GM19467 (cell line): ENCODE measurements around the gene FAM83C.

Source experiments
- ATAC-seq: cut with Tn5 transposase; IDR thresholded peaks from one replicate; pipeline ENCODE4 v1.9.1; 2021; ENCODE audit warnings: mild to moderate bottlenecking, moderate library complexity; ENCODE audit not compliant: unreplicated experiment

FAM83C gene

GRCh38 chr20:35238735-35239134 lies 53.5 kb downstream of the FAM83C start:
- no peak for ATAC-seq

DNA sequence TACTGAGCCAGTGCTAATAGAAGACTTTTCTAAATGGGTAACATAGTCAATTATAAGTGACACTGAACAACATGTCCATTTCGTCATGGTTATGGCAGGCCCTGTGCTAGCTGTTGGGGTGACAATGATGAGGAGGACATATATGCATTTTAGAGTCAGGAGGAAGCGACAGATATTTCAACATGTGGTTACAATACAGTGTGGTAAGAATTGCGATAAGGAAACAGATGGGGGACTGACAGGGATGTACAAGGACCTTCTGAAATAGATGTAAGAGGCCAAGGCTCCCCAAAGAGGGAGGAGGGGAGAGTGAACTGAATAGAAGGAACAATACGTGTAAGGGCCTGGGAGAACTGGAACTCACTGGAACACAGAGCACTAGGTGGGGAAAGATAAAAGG lies 54.1 kb downstream of the FAM83C start:
- no peak for ATAC-seq

DNA sequence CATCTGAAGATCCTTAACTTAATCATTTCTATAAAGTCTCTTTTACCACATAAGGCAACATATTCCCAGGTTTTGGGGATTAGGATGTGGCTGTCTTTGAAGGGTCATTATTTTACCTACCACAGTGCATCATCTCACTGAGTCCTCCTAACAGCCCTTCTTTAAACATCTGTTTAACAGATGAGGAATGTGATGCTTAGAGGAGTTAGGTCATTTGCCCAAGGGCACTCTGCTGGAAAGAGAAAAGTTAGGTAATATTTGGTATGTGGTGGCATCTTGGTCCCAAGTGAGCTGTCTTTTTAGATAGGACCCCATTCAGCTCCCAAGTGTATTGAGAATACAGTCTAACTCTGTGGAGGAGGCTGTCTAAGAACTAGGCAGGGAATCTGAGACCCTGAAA lies 54.7 kb downstream of the FAM83C start:
- ATAC-seq, result no peak

DNA sequence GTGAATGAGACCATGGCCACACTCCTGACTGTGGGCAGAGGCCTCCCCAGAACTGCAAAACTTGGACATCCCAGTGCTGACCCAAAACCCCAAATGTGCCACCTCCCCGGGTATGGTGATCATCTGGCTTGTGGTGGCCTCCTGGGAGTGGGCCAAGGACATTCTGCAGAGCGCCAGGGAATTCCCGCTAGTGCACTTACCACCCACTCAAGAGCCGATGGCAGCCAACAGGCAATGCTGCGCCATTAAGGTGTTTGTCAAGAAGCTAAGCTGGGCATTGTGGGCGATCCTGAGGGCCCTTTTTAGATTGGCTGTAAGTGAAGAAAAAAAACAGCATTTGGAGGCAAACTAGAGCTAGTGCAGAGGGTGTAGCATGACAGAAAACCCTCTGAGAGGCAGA lies 56.3 kb downstream of the FAM83C start:
- ATAC-seq, result no peak
